Measurements from ENCODE around the gene SLC2A8.

Gene SLC2A8

GRCh38 chr9:127389381-127390247, 7.4 kb upstream of the SLC2A8 start:
- Mint-ChIP-seq H3K9me3 (no peaks in the 10 kb centered on the region), H3K27me3 (peaks cover 74% of the 10 kb centered on the region), H3K4me1 (ENCODE audit: low read depth) (peaks cover 31% of the 10 kb centered on the region), H3K27ac (no peak overlapping the region), H3K4me3 (no peak overlapping the region), H3K36me3 (ENCODE audit: low read depth) (no peaks in the 10 kb centered on the region)
- no peak for DNase-seq

DNA sequence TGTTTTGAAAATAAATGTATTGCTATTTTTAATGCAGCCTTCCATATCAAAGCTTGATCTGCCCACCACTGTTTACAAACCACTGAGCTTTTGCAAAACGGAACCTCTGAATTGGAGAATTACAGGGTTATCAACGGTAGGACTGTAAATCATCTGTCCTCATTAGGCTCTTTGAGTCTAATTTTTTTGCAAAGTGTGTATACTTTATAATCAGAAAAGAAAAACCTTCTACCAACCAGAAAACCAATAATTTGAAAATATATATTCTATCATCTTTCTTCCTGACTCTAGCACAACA, 6.8 kb upstream of the SLC2A8 start:
- Mint-ChIP-seq H3K27ac (no peak overlapping the region), H3K4me3 (no peak overlapping the region), H3K36me3 (ENCODE audit: low read depth) (no peaks in the 10 kb centered on the region), H3K27me3 (peaks cover 74% of the 10 kb centered on the region), H3K4me1 (ENCODE audit: low read depth) (peaks cover 31% of the 10 kb centered on the region), H3K9me3 (no peaks in the 10 kb centered on the region)
- DNase-seq, result no peak

DNA sequence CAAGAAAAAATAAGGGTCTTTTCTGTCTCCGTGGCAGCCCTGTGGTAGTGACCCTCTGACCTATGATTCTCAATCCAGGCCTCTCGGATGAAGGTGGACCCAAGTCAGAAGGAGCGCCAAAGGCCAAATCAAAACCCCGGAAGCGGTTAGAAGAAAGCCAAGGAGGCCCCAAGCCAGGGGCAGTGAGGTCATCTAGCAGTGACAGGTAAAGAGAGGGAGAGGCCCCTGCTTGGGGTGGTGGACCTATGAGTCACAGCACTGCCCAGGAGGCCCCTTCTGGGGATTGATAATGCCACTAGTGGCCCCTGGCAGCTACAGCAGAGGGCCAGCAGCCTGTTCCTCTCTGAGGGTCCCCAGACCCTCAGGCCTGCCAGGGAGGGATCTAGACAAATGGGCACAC, 6.4 kb upstream of the SLC2A8 start:
- H3K4me1 Mint-ChIP-seq (ENCODE audit: low read depth), result peaks cover 33% of the 10 kb centered on the region
- no peaks in the 10 kb centered on the region for H3K36me3 Mint-ChIP-seq (ENCODE audit: low read depth)
- H3K9me3 Mint-ChIP-seq, result no peaks in the 10 kb centered on the region
- no peak for DNase-seq
- H3K27ac Mint-ChIP-seq, result no peak overlapping the region
- H3K4me3 Mint-ChIP-seq, result no peak overlapping the region
- H3K27me3 Mint-ChIP-seq, result peaks cover 74% of the 10 kb centered on the region

- Mint-ChIP-seq H3K27me3 (peaks cover 71% of the 10 kb centered on the region), H3K4me3 (no peak overlapping the region), H3K4me1 (ENCODE audit: low read depth) (peaks cover 37% of the 10 kb centered on the region), H3K36me3 (ENCODE audit: low read depth) (no peaks in the 10 kb centered on the region), H3K9me3 (no peaks in the 10 kb centered on the region), H3K27ac (no peak overlapping the region)
- no peak for DNase-seq
Observed at GRCh38 chr9:127392166-127392565, 4.8 kb upstream of the SLC2A8 start.

GRCh38 chr9:127392976-127393375, 4.0 kb upstream of the SLC2A8 start:
- Mint-ChIP-seq H3K36me3 (ENCODE audit: low read depth) (no peaks in the 10 kb centered on the region), H3K9me3 (no peaks in the 10 kb centered on the region), H3K4me3 (no peak overlapping the region), H3K27me3 (peaks cover 72% of the 10 kb centered on the region), H3K4me1 (ENCODE audit: low read depth) (peaks cover 35% of the 10 kb centered on the region), H3K27ac (no peak overlapping the region)
- DNase-seq, result no peak

GRCh38 chr9:127393645-127394044, 3.3 kb upstream of the SLC2A8 start:
- H3K9me3 Mint-ChIP-seq, result no peaks in the 10 kb centered on the region
- no peak for DNase-seq
- H3K4me1 Mint-ChIP-seq (ENCODE audit: low read depth), result peaks cover 34% of the 10 kb centered on the region
- H3K27me3 Mint-ChIP-seq, result peaks cover 79% of the 10 kb centered on the region
- no peak overlapping the region for H3K4me3 Mint-ChIP-seq
- no peaks in the 10 kb centered on the region for H3K36me3 Mint-ChIP-seq (ENCODE audit: low read depth)
- no peak overlapping the region for H3K27ac Mint-ChIP-seq

- no peak overlapping the region for H3K27ac Mint-ChIP-seq
- H3K4me3 Mint-ChIP-seq, result no peak overlapping the region
- DNase-seq, result no peak
- H3K27me3 Mint-ChIP-seq, result peaks cover 82% of the 10 kb centered on the region
- H3K9me3 Mint-ChIP-seq, result no peaks in the 10 kb centered on the region
- peaks cover 18% of the 10 kb centered on the region for H3K4me1 Mint-ChIP-seq (ENCODE audit: low read depth)
- no peaks in the 10 kb centered on the region for H3K36me3 Mint-ChIP-seq (ENCODE audit: low read depth)
Observed at GRCh38 chr9:127395497-127396252, 1.3 kb upstream of the SLC2A8 start.

- no peak for DNase-seq
- H3K4me3 Mint-ChIP-seq, result peak overlapping the region; percentile 33
- H3K36me3 Mint-ChIP-seq (ENCODE audit: low read depth), result no peaks in the 10 kb centered on the region
- no peak overlapping the region for H3K27ac Mint-ChIP-seq
- H3K9me3 Mint-ChIP-seq, result no peaks in the 10 kb centered on the region
- H3K4me1 Mint-ChIP-seq (ENCODE audit: low read depth), result peaks cover 18% of the 10 kb centered on the region
- H3K27me3 Mint-ChIP-seq, result peaks cover 83% of the 10 kb centered on the region
Observed at GRCh38 chr9:127396253-127396807, 639 bp upstream of the SLC2A8 start.

DNA sequence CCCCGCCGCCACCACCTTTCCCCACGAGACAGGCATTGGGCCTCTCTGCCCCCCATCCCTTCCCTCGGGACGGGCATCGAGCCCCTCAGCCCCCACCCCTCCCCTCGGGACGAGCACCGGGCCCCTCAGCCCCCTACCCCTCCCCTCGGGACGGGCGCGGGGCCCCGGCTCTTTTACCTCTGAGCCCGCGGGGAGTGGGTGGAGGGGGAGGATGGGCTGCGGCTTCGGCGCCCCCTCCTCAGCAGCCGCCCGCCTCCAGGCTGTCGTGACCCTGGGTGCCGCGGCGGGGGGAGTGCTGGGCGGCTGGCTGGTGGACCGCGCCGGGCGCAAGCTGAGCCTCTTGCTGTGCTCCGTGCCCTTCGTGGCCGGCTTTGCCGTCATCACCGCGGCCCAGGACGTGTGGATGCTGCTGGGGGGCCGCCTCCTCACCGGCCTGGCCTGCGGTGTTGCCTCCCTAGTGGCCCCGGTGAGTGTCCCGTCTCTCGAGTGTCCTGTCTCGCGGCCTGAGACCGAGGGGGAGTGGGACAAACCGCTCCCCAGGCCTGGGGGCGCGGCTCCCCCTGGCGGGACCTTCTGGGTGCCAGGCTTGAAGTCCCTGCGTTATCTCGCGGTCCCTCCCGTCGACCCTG, 791 bp downstream of the SLC2A8 start:
- Mint-ChIP-seq H3K4me1 (ENCODE audit: low read depth) (peaks cover 18% of the 10 kb centered on the region), H3K36me3 (ENCODE audit: low read depth) (no peaks in the 10 kb centered on the region), H3K27me3 (peaks cover 81% of the 10 kb centered on the region), H3K9me3 (no peaks in the 10 kb centered on the region), H3K27ac (no peak overlapping the region), H3K4me3 (peak overlapping the region; percentile 65)
- DNase-seq, result peak; percentile 68

DNA sequence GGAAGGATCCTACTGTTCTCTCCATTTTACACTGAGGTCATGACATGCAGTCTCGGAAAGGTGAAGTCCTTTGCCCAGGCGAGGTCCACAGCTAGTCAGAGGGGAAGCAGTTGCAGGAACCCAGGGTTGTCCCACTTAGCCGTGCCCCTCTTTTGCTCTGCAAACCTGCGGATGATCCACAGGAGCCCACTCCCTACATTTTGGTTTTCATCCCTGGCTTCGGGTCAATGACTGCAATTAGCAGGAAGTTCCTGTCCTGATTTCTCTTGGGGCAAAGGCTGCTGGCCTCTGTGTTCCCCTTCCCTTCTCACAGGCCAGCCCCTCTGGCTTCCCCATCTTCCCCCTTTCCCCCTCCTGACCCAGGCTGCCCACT, 1.3 kb downstream of the SLC2A8 start:
- Mint-ChIP-seq H3K27me3 (peaks cover 78% of the 10 kb centered on the region), H3K9me3 (no peaks in the 10 kb centered on the region), H3K4me3 (peak overlapping the region; percentile 65), H3K27ac (no peak overlapping the region), H3K4me1 (ENCODE audit: low read depth) (peaks cover 18% of the 10 kb centered on the region), H3K36me3 (ENCODE audit: low read depth) (no peaks in the 10 kb centered on the region)
- DNase-seq, result no peak

DNA sequence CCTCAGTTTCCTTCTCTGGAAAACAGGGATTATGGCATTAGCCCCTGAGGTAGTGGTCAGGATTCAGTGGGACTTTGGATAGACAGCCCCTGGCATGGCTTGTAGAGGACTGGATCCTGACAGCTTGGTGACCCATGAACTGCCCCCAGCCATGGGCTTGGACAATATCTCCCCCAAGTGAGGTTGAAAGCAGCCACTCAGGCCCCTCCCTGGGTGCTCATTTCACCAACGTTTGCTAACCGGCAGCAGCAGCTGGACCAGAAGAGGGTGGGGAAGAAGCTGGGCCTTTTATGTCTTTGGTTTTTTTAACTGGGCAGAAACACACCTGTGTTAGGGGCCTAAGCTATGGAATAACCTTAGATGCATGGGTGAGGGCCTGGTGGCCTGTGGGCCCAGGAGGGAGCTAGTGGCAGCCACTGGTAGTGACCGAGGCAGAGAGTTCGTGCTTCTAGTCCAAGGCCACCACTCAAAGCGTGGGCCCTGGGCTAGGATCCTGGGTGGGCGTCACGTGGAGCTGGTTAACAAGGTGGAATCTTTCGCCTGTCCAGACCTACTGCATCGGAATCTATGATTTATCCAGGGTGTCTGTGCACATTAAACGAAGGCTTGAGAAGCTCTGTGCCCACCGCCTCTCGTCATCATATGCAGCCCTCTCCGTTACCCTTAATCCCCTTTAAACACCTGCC, 1.9 kb downstream of the SLC2A8 start:
- no peak for DNase-seq
- Mint-ChIP-seq H3K4me3 (peak overlapping the region; percentile 25), H3K27me3 (peaks cover 76% of the 10 kb centered on the region), H3K9me3 (no peaks in the 10 kb centered on the region), H3K27ac (no peak overlapping the region), H3K4me1 (ENCODE audit: low read depth) (peaks cover 18% of the 10 kb centered on the region), H3K36me3 (ENCODE audit: low read depth) (no peaks in the 10 kb centered on the region)

GRCh38 chr9:127399736-127400269, 2.8 kb downstream of the SLC2A8 start:
- Mint-ChIP-seq H3K4me1 (ENCODE audit: low read depth) (peaks cover 18% of the 10 kb centered on the region), H3K27me3 (peaks cover 67% of the 10 kb centered on the region), H3K27ac (no peak overlapping the region), H3K36me3 (ENCODE audit: low read depth) (no peaks in the 10 kb centered on the region), H3K4me3 (no peak overlapping the region), H3K9me3 (no peaks in the 10 kb centered on the region)
- DNase-seq, result no peak

- DNase-seq, result no peak
- Mint-ChIP-seq H3K4me3 (no peak overlapping the region), H3K27me3 (peaks cover 67% of the 10 kb centered on the region), H3K36me3 (ENCODE audit: low read depth) (no peaks in the 10 kb centered on the region), H3K27ac (no peak overlapping the region), H3K4me1 (ENCODE audit: low read depth) (peaks cover 7% of the 10 kb centered on the region), H3K9me3 (no peaks in the 10 kb centered on the region)
Observed at GRCh38 chr9:127402401-127403090, 5.6 kb downstream of the SLC2A8 start.
